ENCODE data around the gene HBD. TPM values are rescaled to one million over a fixed set of nuclear protein-coding genes. Genes with fewer than 3 reads are reported as not detected.

The HBD gene
- total RNA-seq (not detected), total RNA-seq (0 to 3.5 (median 0.14) reads per million in 172 experiments)
- polyA plus RNA-seq (2013, experiment 1 of 2): 1.2 TPM
- 0.11 TPM for polyA plus RNA-seq (2013, experiment 2 of 2)

- Mint-ChIP-seq H3K27ac (no peak within 1 kb of the TSS), H3K4me3 (no peak within 1 kb of the TSS), H3K9me3 (no peaks in the 10 kb centered on the region), H3K27me3 (no peaks in the 10 kb centered on the region), H3K36me3 (ENCODE audit: low read depth) (no peaks in the 10 kb centered on the region), H3K4me1 (ENCODE audit: low read depth) (peaks cover 4% of the 10 kb centered on the region)
- Histone ChIP-seq H3K4me1 (ENCODE audit: insufficient read depth, low read length) (no peaks in the 10 kb centered on the region), H3K9me3 (ENCODE audit: control insufficient read depth in 1 of 2, insufficient read depth in 1 of 2, low read length in 2 of 2) (no peaks in the 10 kb centered on the region), H3K27ac (ENCODE audit: low read depth in 1 of 2, low read length in 2 of 2) (no peak within 1 kb of the TSS), H3K36me3 (ENCODE audit: insufficient read depth, low read length) (no peaks in the 10 kb centered on the region), H3K27me3 (ENCODE audit: control insufficient read depth in 1 of 2, insufficient read depth in 2 of 2, low read length in 2 of 2) (no peaks in the 10 kb centered on the region), H3K4me3 (ENCODE audit: low read length) (no peak within 1 kb of the TSS)
- no peak for TF ChIP-seq CTCF (IDR thresholded peaks at IDR 0.05)
- ATAC-seq (ENCODE audit: poor library complexity) (no peak), DNase-seq (no peak)
- intact Hi-C loops (cut with DNase I, micrococcal nuclease): no loop called here
- CTCF ChIA-PET: no interaction called here
- POLR2A ChIA-PET: no interaction called here
Measured at GRCh38 chr11:5234381-5234834, at the start of gene HBD. TSS of gene HBD (minus strand) at chr11:5234483. CDS start at chr11:5234433, 50 bp downstream.

- CTCF ChIA-PET: no interaction called here
- H3K9me3 Mint-ChIP-seq: no peaks in the 10 kb centered on the region
- no peak overlapping the region for H3K4me3 ChIP-seq (ENCODE audit: low read length)
Measured at GRCh38 chr11:5283882-5284281, 49.6 kb upstream of the HBD start.

GRCh38 chr11:5283086-5283485, 48.8 kb upstream of the HBD start:
- H3K27ac Mint-ChIP-seq: no peak overlapping the region
- TF ChIP-seq CTCF (IDR thresholded peaks at IDR 0.05): no peak
- POLR2A ChIA-PET: no interaction called here
- CTCF ChIA-PET: no interaction called here
- no peak overlapping the region for H3K4me3 Mint-ChIP-seq
- Histone ChIP-seq H3K4me3 (ENCODE audit: low read length) (no peak overlapping the region), H3K27me3 (ENCODE audit: control insufficient read depth in 1 of 2, insufficient read depth in 2 of 2, low read length in 2 of 2) (no peaks in the 10 kb centered on the region), H3K4me1 (ENCODE audit: insufficient read depth, low read length) (no peaks in the 10 kb centered on the region), H3K27ac (ENCODE audit: low read depth in 1 of 2, low read length in 2 of 2) (no peak overlapping the region), H3K36me3 (ENCODE audit: insufficient read depth, low read length) (no peaks in the 10 kb centered on the region), H3K9me3 (ENCODE audit: control insufficient read depth in 1 of 2, insufficient read depth in 1 of 2, low read length in 2 of 2) (no peaks in the 10 kb centered on the region)
- no peak for ATAC-seq (ENCODE audit: poor library complexity)
- H3K9me3 Mint-ChIP-seq: no peaks in the 10 kb centered on the region
- no peaks in the 10 kb centered on the region for H3K27me3 Mint-ChIP-seq
- no peaks in the 10 kb centered on the region for H3K4me1 Mint-ChIP-seq (ENCODE audit: low read depth)
- intact Hi-C loops (cut with DNase I, micrococcal nuclease): no loop called here
- no peak for DNase-seq
- no peaks in the 10 kb centered on the region for H3K36me3 Mint-ChIP-seq (ENCODE audit: low read depth)

More at GRCh38 chr11:5283882-5284281, 49.6 kb upstream of the HBD start:
- no peak overlapping the region for H3K27ac Mint-ChIP-seq
- no peak overlapping the region for H3K27ac ChIP-seq (ENCODE audit: low read depth in 1 of 2, low read length in 2 of 2)
- ATAC-seq (ENCODE audit: poor library complexity): no peak
- no peaks in the 10 kb centered on the region for H3K4me1 Mint-ChIP-seq (ENCODE audit: low read depth)
- no peaks in the 10 kb centered on the region for H3K27me3 Mint-ChIP-seq
- no peaks in the 10 kb centered on the region for H3K4me1 ChIP-seq (ENCODE audit: insufficient read depth, low read length)
- H3K36me3 ChIP-seq (ENCODE audit: insufficient read depth, low read length): no peaks in the 10 kb centered on the region
- no peaks in the 10 kb centered on the region for H3K27me3 ChIP-seq (ENCODE audit: control insufficient read depth in 1 of 2, insufficient read depth in 2 of 2, low read length in 2 of 2)
- intact Hi-C loops (cut with DNase I, micrococcal nuclease): no loop called here
- no peaks in the 10 kb centered on the region for H3K9me3 ChIP-seq (ENCODE audit: control insufficient read depth in 1 of 2, insufficient read depth in 1 of 2, low read length in 2 of 2)
- no peak for DNase-seq
- TF ChIP-seq CTCF (IDR thresholded peaks at IDR 0.05): no peak
- H3K4me3 Mint-ChIP-seq: no peak overlapping the region
- no peaks in the 10 kb centered on the region for H3K36me3 Mint-ChIP-seq (ENCODE audit: low read depth)
- POLR2A ChIA-PET: no interaction called here

Measured in CD4-positive, alpha-beta T cell (primary cell).